Neutrophil (primary cell): ENCODE results near the gene STK11IP.

ENCODE experiments used
- H3K27ac ChIP-seq: fragments of 200-600 bp; sonication (generic); 2 replicates; pipeline ENCODE4 v1.5.1; 2016; ENCODE audit warnings: mild to moderate bottlenecking, moderate library complexity
- H3K27me3 ChIP-seq: fragments of 200-600 bp; sonication (generic); 2 replicates; pipeline ENCODE4 v1.6.0; 2016; ENCODE audit warnings: mild to moderate bottlenecking
- H3K36me3 ChIP-seq: fragments of 200-600 bp; sonication (generic); 2 replicates; pipeline ENCODE4 v1.5.1; 2017
- H3K4me1 ChIP-seq, 2 experiments: fragments of 200-600 bp in 1 of 2; sonication (generic) in 1 of 2; 1 replicate in 1 of 2; 2 replicates in 1 of 2; pipeline versions ENCODE4 v1.5.1 to v1.6.1; 2013 to 2016; ENCODE audit warnings: low read depth in 1 of 2, low read length in 1 of 2, mild to moderate bottlenecking in 1 of 2, moderate library complexity in 1 of 2; ENCODE audit not compliant: control insufficient read depth in 1 of 2, insufficient read depth in 1 of 2
- H3K4me3 ChIP-seq, 2 experiments: fragments of 200-600 bp in 1 of 2; sonication (generic) in 1 of 2; 1 replicate in 1 of 2; 2 replicates in 1 of 2; pipeline ENCODE4 v1.5.1; 2013 to 2016; ENCODE audit warnings: low read depth in 1 of 2, low read length in 1 of 2, mild to moderate bottlenecking in 1 of 2, moderate library complexity in 1 of 2
- H3K9me3 ChIP-seq: fragments of 200-600 bp; sonication (generic); 2 replicates; pipeline ENCODE4 v1.5.1; 2016
- TF ChIP-seq, protein P1 (sequence below): fragments of 200-600 bp; sonication (generic); IDR thresholded peaks from 2 replicates; pipeline ENCODE4 v1.5.1; 2016; ENCODE audit warnings: antibody characterized with exemption

The STK11IP gene

DNA sequence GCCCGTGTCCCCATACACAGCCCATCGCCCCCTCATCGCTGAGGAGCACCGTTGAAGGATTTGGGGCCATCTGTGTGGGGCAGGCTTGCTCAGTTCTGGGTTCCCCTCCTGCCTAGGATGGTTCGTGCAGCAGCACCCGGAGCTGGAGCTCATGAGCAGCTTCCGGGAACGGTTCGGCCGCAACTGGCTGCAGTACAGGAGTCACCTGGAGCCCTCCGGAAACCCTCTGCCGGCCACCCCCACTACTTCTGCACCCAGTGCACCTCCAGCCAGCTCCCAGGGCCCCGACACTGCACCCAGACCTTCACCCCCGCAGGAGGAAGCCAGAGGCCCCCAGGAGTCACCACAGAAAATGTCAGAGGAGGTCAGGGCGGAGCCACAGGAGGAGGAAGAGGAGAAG, 10.3 kb downstream of the STK11IP start:
- Histone ChIP-seq H3K27ac (no peak overlapping the region), H3K36me3 (peaks cover 72% of the 10 kb centered on the region), H3K4me3 (no peak overlapping the region), H3K9me3 (no peaks in the 10 kb centered on the region), H3K27me3 (no peaks in the 10 kb centered on the region), H3K4me1 (peaks cover 16 to 21% of the 10 kb centered on the region in 2 experiments)
- TF ChIP-seq, protein P1, sequence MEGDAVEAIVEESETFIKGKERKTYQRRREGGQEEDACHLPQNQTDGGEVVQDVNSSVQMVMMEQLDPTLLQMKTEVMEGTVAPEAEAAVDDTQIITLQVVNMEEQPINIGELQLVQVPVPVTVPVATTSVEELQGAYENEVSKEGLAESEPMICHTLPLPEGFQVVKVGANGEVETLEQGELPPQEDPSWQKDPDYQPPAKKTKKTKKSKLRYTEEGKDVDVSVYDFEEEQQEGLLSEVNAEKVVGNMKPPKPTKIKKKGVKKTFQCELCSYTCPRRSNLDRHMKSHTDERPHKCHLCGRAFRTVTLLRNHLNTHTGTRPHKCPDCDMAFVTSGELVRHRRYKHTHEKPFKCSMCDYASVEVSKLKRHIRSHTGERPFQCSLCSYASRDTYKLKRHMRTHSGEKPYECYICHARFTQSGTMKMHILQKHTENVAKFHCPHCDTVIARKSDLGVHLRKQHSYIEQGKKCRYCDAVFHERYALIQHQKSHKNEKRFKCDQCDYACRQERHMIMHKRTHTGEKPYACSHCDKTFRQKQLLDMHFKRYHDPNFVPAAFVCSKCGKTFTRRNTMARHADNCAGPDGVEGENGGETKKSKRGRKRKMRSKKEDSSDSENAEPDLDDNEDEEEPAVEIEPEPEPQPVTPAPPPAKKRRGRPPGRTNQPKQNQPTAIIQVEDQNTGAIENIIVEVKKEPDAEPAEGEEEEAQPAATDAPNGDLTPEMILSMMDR = no peak

GRCh38 chr2:219608399-219608964, 10.8 kb downstream of the STK11IP start:
- no peak overlapping the region for H3K27ac ChIP-seq
- TF ChIP-seq, protein P1 = no peak
- H3K9me3 ChIP-seq = no peaks in the 10 kb centered on the region
- peaks cover 11 to 16% of the 10 kb centered on the region in 2 experiments for H3K4me1 ChIP-seq
- peaks cover 74% of the 10 kb centered on the region for H3K36me3 ChIP-seq
- H3K4me3 ChIP-seq = no peak overlapping the region
- no peaks in the 10 kb centered on the region for H3K27me3 ChIP-seq

DNA sequence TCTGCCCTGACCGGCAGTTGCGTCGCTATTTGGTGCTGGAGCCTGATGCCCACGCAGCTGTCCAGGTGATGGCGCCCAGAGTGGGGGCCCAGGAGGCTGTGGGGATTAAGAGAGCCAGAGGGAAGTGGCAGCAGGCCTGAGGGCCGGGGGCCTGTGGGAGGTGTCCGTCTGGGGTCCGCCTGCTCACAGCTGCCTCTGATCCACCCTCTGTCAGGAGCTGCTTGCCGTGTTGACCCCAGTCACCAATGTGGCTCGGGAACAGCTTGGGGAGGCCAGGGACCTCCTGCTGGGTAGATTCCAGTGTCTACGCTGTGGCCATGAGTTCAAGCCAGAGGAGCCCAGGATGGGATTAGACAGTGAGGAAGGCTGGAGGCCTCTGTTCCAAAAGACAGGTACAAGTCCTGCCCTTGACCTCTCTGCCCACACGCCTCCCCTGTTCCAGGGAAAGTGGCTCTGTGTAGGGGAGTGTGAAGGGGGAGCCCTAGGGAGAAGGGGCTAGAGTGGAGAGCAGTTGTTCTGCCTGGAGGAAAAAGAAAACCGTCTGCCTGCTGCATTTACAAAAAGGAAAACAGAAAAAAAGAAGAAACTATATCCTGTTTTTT, 11.6 kb downstream of the STK11IP start:
- no peaks in the 10 kb centered on the region for H3K9me3 ChIP-seq
- TF ChIP-seq, protein P1 = no peak
- H3K27me3 ChIP-seq = no peaks in the 10 kb centered on the region
- peaks cover 82% of the 10 kb centered on the region for H3K36me3 ChIP-seq
- no peak overlapping the region for H3K4me3 ChIP-seq
- H3K4me1 ChIP-seq = peaks cover 3 to 8% of the 10 kb centered on the region in 2 experiments
- no peak overlapping the region for H3K27ac ChIP-seq

- TF ChIP-seq, protein P1 = no peak
- H3K36me3 ChIP-seq = peaks cover 93% of the 10 kb centered on the region
- no peak overlapping the region for H3K4me3 ChIP-seq
- no peaks in the 10 kb centered on the region for H3K9me3 ChIP-seq
- H3K4me1 ChIP-seq = peaks cover 0 to 3% of the 10 kb centered on the region in 2 experiments
- H3K27ac ChIP-seq = no peak overlapping the region
- H3K27me3 ChIP-seq = no peaks in the 10 kb centered on the region
These were observed 13.6 kb downstream of the STK11IP start for GRCh38 chr2:219611306-219611705.

GRCh38 chr2:219611866-219612576, 14.4 kb downstream of the STK11IP start:
- Histone ChIP-seq H3K27me3 (no peaks in the 10 kb centered on the region), H3K9me3 (no peaks in the 10 kb centered on the region), H3K4me1 (peaks cover 0 to 3% of the 10 kb centered on the region in 2 experiments), H3K36me3 (peaks cover 92% of the 10 kb centered on the region), H3K4me3 (no peak overlapping the region), H3K27ac (no peak overlapping the region)
- TF ChIP-seq, protein P1 = no peak
